RWPE2 (cell line): ENCODE data around the gene CAST.

Experiments used
- ATAC-seq: fragments of 200-7000 bp; cut with Tn5 transposase; 3 replicates; pipeline ENCODE4 v1.9.1; 2021; ENCODE audit warnings: low read depth
- DNase-seq: peaks from one replicate; pipeline ENCODE4 v3.0.0-alpha.2; 2020; ENCODE audit warnings: low spot score
- H3K27ac ChIP-seq: fragments of 450-650 bp; 2 replicates; pipeline ENCODE4 v1.5.1; 2017; ENCODE audit warnings: mild to moderate bottlenecking; ENCODE audit not compliant: poor library complexity, severe bottlenecking
- H3K27me3 ChIP-seq: fragments of 250-450 bp; sonication (Bioruptor Pico); 2 replicates; pipeline ENCODE4 v1.5.1; 2021; ENCODE audit warnings: mild to moderate bottlenecking, moderate library complexity; ENCODE audit not compliant: insufficient read depth, poor library complexity, severe bottlenecking
- H3K36me3 ChIP-seq: fragments of 250-450 bp; sonication (Bioruptor Pico); 2 replicates; pipeline ENCODE4 v1.5.1; 2020; ENCODE audit warnings: low read depth, mild to moderate bottlenecking, moderate library complexity
- H3K4me1 ChIP-seq: fragments of 250-450 bp; sonication (Bioruptor Pico); 2 replicates; pipeline ENCODE4 v1.5.1; 2021; ENCODE audit warnings: mild to moderate bottlenecking, moderate library complexity; ENCODE audit not compliant: insufficient read depth, poor library complexity, severe bottlenecking
- H3K4me3 ChIP-seq: fragments of 250-450 bp; sonication (Bioruptor Pico); 2 replicates; pipeline ENCODE4 v1.5.1; 2021; ENCODE audit warnings: mild to moderate bottlenecking, moderate library complexity; ENCODE audit not compliant: severe bottlenecking
- H3K9me3 ChIP-seq: fragments of 250-450 bp; sonication (Bioruptor Pico); 2 replicates; pipeline ENCODE4 v1.5.1; 2021; ENCODE audit warnings: mild to moderate bottlenecking, moderate library complexity; ENCODE audit not compliant: severe bottlenecking
- TF ChIP-seq, protein P1 (sequence below): fragments of 450-650 bp; IDR thresholded peaks from one replicate; pipeline ENCODE4 v1.5.1; 2017; ENCODE audit warnings: mild to moderate bottlenecking, moderate library complexity; ENCODE audit not compliant: poor library complexity, severe bottlenecking

Gene CAST

DNA sequence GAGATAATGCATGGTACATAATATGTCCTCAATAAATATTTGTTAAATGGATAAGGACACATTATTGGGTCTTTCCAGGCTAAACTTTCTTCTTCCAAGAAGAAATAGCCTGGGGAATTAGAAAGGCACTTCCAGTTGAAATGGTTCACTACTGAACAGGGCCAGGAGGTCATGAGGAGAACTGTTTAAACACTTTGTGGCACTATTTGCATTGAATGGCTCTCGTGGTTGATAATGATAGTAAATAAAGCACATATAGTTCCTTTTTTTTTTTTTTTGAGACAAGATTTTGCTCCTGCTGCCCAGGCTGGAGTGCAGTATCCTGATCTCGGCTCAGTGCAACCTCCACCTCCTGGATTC lies 19.9 kb upstream of the CAST start:
- Histone ChIP-seq H3K36me3 (no peaks in the 10 kb centered on the region), H3K9me3 (no peaks in the 10 kb centered on the region), H3K27ac (no peak overlapping the region), H3K4me3 (no peak overlapping the region), H3K4me1 (peaks cover 14% of the 10 kb centered on the region), H3K27me3 (no peaks in the 10 kb centered on the region)
- no peak for DNase-seq
- TF ChIP-seq, protein P1, sequence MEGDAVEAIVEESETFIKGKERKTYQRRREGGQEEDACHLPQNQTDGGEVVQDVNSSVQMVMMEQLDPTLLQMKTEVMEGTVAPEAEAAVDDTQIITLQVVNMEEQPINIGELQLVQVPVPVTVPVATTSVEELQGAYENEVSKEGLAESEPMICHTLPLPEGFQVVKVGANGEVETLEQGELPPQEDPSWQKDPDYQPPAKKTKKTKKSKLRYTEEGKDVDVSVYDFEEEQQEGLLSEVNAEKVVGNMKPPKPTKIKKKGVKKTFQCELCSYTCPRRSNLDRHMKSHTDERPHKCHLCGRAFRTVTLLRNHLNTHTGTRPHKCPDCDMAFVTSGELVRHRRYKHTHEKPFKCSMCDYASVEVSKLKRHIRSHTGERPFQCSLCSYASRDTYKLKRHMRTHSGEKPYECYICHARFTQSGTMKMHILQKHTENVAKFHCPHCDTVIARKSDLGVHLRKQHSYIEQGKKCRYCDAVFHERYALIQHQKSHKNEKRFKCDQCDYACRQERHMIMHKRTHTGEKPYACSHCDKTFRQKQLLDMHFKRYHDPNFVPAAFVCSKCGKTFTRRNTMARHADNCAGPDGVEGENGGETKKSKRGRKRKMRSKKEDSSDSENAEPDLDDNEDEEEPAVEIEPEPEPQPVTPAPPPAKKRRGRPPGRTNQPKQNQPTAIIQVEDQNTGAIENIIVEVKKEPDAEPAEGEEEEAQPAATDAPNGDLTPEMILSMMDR = no peak
- no peak for ATAC-seq

GRCh38 chr5:96645091-96645490 lies 17.1 kb upstream of the CAST start:
- no peaks in the 10 kb centered on the region for H3K27me3 ChIP-seq
- ATAC-seq (no peak), DNase-seq (no peak)
- H3K9me3 ChIP-seq = no peaks in the 10 kb centered on the region
- H3K27ac ChIP-seq = no peak overlapping the region
- peaks cover 34% of the 10 kb centered on the region for H3K4me1 ChIP-seq
- TF ChIP-seq, protein P1 = no peak
- H3K4me3 ChIP-seq = no peak overlapping the region
- no peaks in the 10 kb centered on the region for H3K36me3 ChIP-seq

DNA sequence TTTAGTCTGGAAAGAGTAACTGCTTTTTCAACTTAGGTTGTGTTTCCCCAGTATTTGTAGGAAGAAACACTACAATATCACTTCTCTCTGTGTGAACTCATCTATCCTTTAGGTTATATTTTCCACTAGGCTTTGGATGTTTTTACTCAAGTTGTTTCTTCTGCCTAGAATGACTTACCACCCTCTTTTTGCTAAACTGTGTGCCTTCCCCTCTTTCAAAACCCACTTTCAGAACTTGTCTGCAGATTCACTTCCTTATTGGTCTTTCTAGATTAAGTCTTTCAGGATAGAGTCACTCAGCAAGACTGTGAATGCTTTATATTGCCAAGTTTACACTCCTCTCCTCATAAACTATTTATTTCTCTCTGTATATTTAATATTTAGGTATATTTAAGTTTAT lies 14.2 kb upstream of the CAST start:
- ATAC-seq (no peak), DNase-seq (no peak)
- TF ChIP-seq, protein P1 = no peak
- Histone ChIP-seq H3K9me3 (no peaks in the 10 kb centered on the region), H3K36me3 (no peaks in the 10 kb centered on the region), H3K4me1 (peaks cover 33% of the 10 kb centered on the region), H3K4me3 (no peak overlapping the region), H3K27ac (no peak overlapping the region), H3K27me3 (no peaks in the 10 kb centered on the region)

GRCh38 chr5:96648593-96648992 lies 13.6 kb upstream of the CAST start:
- no peak overlapping the region for H3K4me3 ChIP-seq
- H3K36me3 ChIP-seq = no peaks in the 10 kb centered on the region
- no peaks in the 10 kb centered on the region for H3K9me3 ChIP-seq
- no peak overlapping the region for H3K27ac ChIP-seq
- DNase-seq (no peak), ATAC-seq (peak; percentile 37; the same call in 2 of the 3 replicates)
- no peaks in the 10 kb centered on the region for H3K27me3 ChIP-seq
- peaks cover 39% of the 10 kb centered on the region for H3K4me1 ChIP-seq
- TF ChIP-seq, protein P1 = no peak

DNA sequence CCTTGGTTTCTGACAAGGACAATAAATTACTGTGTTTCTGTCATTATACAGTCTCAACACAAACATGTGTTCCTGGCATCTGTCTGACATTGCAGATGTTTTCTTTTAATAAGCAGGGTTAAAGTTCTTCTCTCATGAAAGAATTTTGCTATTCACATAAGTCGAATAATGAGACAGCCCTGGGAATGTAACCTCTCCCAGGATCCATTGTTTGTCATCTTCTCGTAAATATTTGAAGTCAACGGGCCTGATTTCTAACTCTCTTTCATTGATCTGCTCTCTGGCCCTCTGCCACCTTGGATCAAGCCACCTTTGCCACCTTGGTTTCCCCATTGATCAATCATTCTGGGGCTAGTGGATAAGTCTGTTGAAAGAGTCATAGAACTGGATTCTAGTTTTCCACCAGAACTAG lies 12.9 kb upstream of the CAST start:
- no peaks in the 10 kb centered on the region for H3K27me3 ChIP-seq
- ATAC-seq = no peak
- TF ChIP-seq, protein P1 = no peak
- H3K36me3 ChIP-seq = no peaks in the 10 kb centered on the region
- no peak for DNase-seq
- peaks cover 42% of the 10 kb centered on the region for H3K4me1 ChIP-seq
- H3K27ac ChIP-seq = peak overlapping the region; percentile 33
- H3K9me3 ChIP-seq = no peaks in the 10 kb centered on the region
- no peak overlapping the region for H3K4me3 ChIP-seq
